ENCODE data around the gene PROP1.
A peak's percentile ranks its signal among the peaks of the same experiment; 100 is the strongest.
"Not testable (repeated sequence)": the region's sequence is repeated elsewhere in the genome, so short reads cannot be mapped to it uniquely, and the experiment has no call there.

PROP1 gene

DNA sequence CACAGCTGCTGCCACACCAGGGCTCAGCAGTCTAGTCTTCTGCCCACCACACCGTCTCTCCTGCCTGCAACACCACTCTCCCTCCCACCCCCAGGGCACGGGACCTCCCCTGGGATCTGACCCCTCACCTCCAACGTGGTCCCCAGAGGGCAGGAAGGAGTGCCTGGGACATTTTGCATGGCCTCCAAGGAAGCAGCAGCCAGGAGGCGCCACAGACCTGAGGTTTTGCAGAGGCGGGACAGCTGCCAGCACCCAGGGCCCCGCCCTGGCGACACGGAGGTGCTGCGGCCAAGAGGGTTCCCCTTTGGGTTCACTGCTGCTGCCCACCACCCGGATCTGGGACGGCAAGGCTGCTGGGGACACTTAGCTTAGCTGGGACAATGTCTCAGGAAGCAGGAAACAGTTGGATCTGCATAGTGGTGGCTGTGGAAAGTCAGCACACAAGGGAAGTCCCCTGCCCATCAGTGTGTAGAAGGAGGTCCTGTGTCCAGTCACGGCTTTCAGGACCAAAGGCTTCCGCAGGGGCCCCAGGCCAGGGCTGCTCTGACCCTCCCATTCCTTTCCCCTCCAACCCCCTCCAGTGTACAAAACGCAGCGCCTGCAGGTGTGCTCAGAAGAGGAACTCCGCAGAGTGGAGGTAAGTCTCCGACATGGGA is 13.8 kb downstream of the PROP1 start:
- DNase-seq: peak; percentile 65

DNA sequence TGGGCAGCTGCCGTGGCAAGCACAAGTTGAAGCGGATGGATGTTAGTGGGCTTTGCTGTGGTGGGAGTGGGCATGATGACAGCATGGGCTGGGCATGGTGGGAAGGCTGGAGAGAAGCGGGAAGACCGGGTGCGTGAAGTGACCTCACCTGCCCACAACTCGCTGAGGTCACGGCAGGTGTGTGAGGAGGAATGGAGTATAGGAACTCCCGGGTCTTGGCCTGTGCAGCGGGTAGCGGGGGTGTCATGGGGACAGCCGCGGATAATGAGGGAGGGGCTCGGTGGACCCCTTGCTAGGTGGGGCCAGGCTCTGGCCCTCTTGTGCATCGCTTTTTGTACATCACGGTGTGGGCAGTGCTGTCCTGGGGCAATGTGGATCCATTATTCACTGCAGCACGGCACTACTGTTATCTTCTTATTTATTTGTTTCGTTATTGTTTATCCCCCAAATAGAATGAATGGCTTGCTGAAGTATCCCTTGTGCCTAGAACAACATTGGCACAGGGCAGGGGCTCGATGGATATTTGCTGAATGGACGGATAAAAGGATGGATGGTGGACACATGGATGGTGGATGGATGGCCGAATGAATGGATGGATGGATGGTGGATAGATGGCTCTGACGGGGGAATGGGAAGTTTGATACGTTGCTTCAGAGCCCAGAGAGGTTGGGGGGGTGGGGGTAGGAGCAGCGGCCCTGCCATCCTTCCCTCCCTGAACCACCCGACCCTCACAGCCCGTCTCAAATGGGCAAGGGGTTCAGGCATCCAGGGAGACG is 14.6 kb downstream of the PROP1 start:
- no peak for DNase-seq

DNA sequence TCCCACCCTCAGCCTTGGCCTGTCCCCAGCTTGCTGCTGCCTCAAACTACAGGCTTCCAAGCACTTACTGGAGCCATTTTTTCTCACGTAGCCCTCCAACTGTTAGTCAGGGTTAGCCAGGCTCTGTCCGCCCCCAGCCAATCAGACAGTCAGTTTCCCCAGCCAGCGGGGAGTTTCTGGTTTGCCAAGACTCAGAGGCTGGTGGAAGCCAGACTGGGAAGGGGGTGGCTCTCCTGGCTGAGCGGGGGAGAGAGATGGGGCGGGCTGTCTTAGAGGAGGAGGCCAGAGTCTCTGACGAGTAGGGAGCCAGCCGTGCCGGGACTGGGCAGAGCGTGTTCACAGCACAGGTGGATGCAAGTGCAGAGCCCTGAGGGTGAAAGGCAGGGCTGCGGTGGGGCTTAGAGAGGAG is 15.3 kb downstream of the PROP1 start:
- DNase-seq: peak; percentile 20

DNA sequence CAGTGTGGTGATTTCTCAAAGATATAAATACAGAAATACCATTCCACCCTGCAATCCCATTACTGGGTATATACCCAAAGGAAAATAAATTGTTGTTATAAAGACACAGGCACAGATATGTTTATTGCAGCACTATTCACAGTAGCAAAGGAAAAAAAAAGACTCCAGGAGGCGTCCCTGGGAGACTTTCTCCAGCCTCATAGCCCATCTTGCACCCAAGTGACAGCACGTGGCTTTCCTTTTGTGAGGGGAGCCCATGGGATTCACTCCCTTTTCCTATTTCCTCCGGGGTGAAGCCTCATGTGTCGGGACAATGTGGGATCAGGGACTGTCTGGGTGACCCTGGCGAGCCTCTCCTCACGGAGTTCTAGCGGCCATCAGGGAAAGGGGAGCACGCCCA is 18.4 kb downstream of the PROP1 start:
- DNase-seq: not testable (repeated sequence)

DNA sequence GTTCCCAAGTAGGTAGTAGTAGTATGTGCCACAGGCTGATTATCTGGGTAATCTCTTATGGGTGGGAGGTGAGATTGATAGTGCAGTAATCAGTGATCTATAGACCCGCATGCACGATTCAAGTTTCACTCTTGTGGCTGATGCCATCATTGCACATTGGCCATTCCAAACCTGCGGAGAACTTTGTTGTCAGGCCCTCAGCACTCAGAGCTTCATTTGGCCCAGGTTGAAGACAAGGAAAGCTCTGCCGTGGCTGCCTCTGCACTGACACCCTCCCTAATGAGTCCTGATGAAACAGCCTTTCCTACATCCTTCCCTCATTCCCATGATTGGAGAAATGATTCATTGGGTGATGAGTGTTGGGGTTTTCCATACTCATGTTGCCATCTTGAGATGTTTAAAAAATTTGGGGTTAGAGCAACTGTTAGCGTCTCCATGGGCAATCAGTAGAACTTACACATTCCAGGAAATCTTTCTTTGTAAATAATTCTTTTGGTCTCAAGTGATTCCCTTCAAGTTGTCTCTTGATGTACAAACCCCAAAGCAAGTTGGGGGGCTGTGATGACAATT is 22.9 kb downstream of the PROP1 start:
- DNase-seq: no peak

DNA sequence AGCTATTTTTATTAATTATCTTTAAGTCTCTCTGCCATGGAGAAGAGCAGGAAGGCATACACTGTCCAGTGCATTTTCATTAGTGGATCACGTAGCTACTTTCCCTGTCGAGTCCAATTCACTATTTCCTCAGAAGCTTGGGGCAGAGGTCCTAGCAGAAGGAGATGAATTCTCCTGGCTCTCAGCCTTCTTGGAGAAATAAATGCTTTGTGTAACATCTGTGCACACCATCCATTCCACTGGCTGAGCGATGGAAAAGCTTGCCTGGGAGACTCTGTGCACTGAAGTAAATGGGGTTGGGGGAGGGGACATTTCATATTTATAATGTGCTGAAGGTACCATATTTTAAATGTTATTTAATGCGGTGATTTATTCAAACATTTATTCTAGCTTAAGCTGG is 23.4 kb downstream of the PROP1 start:
- DNase-seq: no peak

DNA sequence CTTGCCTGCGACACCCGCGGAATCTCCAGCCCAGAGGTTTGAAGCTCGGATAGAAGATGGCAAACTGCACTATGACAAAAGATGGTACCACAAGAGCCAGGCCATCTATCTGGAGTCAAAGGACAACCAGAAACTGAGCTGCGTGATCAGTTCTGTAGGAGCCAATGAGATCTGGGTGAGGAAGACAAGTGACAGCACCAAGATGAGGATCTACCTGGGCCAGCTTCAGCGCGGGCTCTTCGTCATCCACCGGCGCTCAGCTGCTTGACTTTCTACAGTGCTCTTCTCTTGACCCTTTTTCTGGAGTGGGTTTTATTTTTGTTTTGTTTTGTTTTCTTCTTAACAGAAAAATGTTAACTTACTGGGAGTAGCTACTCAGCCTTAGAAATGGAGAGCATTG is 24.0 kb downstream of the PROP1 start:
- DNase-seq: not testable (repeated sequence)

DNA sequence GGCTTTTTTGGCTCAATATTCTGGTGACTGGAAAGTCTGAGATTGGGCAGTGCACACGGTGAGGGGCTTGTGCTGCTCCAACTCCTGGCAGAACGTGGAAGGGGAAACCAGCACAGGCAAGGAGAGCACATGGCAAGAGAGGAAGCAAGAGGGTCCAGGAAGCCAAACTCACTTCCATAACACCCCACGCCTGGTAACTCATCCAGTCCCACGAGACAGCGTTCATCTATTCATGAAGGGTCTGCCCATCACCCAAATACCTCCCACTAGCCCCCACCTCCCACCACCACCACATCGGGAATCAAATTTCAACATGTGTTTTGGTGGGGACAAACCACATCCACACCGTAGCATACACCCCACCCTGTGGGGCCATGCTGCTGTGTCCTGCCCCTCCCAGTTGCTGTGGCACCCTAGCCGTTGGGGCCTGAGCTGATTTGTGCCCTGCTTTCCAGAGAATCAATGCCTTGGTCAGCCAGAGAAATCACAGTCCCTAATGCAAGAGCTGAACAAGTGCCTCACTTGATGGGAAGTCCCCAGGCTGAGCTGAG is 27.3 kb downstream of the PROP1 start:
- no peak for DNase-seq

DNA sequence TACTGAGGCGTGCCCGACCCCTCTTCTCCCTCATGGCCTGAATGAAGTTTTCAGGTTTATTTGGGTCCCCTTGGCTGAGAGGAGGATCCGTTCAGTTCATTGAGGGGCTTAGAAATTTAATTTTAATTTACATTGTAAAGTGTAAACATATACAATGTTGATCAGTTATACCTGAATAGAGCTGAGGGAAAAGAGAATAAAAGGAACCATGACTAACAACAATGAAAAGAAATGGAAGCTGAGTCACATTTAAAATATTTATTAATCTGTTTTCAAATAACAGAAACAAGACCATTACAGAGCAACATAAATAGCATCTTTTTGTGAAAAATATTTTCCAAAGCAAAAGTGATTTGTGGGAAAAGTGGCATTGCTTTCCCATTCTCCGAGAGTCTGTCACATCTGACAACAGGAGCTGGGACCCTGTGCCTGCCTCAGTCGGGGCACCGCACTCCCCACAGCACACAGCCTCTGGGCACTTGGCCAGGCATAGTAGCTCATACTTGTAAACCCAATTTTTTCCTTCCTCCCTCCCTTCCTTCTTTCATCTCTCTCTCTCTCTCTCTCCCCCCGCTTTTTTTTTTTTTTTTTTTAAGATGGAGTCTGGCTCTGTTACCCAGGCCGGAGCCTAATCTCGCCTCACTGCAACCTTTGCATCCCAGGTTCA is 28.7 kb downstream of the PROP1 start:
- no peak for DNase-seq

DNA sequence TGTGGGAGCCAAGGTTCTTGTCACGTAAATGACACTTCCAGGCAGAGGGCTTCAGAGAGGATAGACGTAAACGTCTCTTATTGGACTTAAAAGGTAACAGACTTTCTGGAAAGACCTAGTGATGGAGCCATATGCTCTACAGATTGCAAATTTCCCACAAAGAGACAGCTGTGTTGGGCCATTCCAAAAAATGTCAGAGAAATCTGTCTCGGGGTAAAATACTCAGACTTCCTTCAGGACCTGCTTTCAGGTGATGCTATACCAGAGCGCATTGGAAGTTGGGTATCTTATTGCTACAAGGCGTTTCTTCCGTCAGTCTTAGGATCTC is 29.2 kb downstream of the PROP1 start:
- DNase-seq: no peak

DNA sequence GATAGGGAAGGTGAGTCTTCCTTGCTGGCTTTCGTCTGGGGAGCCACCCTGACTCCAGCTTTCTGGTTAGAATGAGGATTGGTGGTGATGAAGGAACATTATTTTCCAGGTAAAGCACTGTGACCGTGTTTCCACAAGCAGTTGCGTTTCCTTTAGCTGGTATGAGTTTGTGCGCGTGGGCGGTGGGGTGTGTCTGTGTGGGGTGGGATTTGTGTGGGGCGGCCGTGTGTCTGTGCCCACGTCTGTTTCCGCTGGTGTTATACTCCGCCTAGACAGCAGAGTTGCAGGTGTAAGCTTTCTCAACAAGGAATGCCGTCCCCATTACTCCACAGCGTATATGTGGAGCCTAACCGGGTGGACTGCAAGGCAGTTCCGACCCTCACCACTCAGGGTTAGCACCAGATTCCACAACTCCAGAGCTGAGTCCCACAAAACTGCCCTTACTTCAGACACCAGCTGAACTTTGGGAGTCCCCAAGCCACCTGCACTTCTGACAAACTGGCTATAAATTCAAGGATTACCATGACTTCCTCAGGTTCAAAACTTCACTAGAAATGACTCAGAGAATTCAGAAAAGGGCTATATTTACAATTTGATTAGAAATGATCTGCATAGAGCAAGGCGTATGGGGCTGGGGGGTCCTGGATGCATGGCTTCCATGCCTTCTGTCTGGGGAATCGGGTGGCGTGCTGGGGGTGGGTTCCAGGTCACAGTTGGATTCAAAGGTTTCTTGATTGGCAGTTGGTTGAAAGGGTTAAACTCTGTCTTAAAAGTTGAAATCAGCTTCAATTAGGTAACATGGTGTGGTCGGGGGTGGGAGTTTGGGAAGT is 29.8 kb downstream of the PROP1 start:
- no peak for DNase-seq

DNA sequence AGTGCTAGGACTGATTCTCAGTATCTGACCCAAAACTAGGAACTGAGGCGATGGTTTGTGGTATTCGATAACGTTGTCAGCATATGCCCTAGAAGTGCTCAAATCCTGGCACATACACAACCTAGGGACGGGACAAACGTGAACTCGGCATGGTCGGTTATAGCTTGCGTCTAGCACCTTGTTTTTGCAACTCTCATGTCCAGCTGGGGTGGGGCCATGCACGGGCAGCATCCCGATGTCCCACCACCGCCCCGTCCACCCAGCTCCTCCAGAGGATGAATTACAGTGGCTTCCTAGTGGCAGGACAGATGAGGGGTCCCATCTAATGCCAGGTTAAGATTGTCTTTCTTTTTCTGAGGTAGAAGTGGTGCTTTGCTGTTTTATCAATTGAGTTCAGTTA is 31.6 kb downstream of the PROP1 start:
- DNase-seq: no peak

DNA sequence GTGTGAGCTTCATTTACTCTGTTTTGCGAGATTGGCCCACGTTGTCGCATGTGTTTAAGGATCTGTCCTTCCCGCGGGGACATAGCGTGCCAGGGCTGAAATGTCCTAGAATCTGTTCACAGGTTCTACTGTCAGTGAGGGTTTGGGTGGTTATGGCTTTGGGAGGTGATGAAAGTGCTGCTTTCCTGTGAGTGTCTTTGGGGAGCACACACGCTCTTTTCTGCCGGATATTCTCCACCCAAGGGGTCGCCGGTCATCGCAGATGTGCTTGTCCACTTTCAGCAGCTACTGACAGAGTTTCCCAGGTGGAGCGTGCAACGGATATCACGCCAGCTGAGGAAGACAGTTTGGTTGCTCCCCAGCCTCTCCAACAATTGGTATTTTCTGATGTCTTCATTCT is 32.1 kb downstream of the PROP1 start:
- DNase-seq: no peak

DNA sequence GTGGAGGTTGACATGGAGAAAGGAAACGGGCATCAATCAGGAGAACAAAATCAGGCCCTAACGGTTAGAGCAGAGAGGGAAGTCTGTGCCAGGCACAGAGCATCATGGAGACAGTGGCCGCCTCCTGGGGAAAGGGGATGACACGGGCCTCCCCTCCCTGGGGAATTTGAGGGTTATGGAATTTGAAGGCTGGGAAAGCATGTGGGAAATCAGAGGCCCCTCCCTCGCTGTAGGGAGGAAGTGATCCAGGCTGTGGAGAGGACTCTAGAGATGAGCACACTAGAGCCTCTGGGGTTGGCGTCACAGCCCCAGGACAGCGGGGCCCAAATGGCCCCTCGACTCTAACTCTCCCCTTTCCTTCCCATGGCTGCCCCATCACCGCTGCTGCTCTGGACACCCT is 36.7 kb downstream of the PROP1 start:
- no peak for DNase-seq

DNA sequence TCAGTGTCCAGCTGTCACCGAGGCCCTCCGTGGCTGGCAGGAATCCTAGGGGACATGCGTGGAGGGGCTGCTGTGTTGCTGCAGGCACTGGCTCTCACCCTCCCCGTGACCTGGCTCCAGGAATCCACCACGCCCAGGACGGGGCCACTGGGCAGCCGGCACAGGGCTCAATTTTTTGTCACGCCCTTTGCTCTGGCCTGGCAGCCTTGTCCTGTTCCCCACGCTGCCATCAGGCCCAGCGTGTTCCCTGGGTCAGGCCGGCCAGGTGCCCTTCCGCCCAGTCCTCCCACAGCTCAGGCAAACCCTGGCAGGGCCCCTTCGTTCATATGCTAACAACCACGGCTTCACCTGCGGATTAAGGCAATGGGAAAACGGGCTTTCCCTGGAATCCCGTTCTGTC is 37.3 kb downstream of the PROP1 start:
- DNase-seq: no peak

DNA sequence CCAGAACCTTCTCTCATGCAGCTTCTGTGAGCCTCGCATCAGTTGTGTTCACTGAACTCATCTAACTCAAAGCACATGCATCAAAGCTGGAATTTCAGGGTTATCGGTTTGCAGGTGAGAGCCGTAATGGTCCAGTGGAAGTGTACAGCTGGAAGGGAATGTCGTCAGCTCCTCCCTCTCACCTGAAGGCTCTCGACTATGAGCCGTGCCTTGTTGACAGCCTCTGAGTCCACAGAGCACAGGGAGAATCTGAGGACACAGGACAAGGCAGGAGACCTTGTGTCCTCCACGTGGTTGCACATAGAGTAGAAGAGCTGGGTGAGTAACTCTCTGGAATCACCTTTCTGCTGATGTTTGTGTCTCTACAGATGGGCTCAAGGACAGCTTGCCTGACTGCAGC is 38.8 kb downstream of the PROP1 start:
- DNase-seq: no peak

DNA sequence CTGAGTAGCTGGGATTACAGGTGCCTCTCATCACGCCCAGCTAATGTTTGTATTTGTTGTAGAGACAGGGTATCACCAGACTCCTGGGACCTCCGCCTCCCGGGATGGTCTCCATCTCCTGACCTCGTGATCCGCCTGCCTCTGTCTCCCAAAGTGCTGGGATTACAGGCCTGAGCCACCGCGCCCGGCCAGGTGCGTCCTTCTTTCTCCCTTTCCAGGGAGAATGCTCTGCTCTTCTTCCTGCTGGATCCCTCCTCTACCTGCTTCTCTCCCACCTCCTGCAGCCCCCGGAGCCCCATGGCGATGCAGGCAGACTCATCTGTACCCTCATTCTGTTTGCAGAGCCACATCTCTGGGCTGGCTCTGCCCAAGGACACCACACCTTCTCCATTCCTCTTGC is 42.9 kb downstream of the PROP1 start:
- DNase-seq: not testable (repeated sequence)

DNA sequence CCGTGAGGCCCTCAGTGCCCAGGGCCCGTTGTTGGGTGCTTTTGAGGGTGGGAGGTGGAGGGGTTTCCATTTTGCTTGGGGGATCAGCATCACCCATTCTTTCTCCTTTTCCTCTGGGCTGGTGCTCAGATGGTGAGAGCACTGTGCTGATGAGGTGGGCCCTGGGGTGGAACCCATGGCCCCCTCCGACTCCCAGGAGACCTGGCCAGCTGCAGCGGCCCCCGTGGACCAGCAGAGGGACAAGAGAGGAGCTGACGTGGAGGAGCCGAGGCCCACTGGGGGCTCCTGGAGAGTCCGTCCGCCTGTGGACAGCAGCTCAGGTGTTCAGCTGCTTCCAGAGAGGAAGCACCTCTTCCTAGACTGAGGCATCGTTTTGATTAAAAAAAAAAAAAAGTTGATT is 46.4 kb downstream of the PROP1 start:
- DNase-seq: not testable (repeated sequence)

DNA sequence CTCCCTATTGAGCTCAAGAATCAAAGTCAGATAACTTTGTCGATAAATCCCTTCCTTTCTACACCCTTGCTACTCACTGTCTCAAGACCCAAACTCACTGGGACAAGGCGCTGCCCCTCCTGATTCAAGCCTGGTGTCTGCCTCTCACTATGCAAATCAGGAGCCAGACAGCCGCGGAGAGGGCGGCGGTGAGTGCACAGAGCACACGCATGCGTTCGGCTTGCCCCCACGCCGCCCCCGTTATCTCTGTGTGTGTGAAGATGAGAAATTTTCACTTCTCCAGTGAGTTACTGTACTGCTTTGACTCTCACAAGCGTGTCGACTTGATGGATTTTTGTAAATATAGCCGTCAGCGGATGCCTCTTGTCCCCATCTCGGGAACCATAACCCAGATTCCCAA is 47.0 kb downstream of the PROP1 start:
- not testable (repeated sequence) for DNase-seq

DNA sequence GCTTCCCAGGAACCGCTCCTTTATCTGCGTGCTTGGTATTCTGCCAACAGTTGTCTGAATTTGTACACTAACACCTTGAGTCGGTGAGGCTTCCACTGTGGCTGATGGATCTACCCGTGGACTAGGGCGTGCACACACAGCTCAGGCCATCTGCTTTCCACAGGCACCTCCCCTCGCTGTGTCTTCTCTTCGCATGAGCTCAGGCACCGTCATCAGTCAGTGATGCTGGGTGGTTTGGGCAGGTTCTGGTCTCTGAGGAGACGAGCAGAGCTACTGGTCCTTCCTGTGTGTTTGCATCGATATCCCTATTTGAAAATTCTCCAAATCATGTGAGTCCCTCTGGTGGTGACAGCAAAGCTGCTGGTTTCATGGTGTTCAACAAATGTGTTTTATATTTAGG is 48.1 kb downstream of the PROP1 start:
- DNase-seq: peak; percentile 26

DNA sequence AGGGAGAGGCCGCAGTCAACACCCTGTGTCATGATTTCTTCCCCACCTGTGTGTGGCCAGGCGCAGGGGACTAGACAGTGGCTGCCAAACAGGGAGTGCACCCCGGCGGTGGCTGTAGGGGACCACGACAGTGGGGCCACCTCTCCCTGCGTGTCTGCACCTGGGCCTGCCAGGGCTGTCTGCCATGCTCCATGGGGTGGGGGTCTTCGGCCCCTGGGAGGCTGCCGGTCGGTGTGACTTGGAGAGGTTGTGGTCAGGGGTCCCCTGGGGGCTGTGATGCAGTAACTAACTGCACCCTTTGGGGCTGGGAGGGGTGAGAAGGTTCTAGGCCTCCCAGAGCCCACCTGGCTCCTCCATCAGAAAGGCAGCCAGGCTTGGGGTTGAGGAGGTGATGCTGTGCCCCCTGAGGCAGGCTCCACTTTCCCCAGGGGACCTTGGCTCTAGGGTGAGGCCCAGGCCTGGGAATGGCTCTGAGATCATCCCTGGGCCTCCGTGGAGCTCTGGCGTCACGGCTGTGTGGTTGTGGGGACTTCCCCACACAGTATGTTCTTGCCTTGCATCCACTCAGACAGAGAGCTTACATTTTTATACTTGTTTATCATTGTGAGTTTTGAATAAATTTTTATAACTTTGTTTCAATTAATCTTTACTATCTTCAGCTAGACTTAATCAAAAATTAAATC is 50.3 kb downstream of the PROP1 start:
- not testable (repeated sequence) for DNase-seq

DNA sequence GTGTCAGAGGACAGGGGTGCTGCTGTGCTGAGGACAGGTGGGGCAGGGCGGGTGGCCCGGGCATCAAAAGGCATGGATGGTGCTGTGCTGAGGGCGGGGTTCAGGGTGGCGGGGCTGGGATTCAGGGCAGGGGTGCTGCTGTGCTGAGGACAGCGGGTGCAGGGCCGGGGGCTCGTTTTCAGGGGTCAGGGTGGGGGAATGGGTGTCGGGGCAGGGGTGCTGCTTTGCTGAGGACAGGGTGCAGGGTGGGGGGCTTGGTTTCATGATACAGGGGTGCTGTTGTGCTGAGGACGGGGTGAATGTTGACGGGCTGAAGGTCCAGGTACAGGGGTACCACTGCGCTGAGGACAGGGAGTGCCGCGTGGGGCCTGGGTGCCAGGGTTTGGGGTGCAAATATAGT is 50.9 kb downstream of the PROP1 start:
- not testable (repeated sequence) for DNase-seq

Data from hematopoietic multipotent progenitor cell treated with erythropoietin and hydrocortisone succinate and interleukin-3 and kit ligand, for 6 days (in vitro differentiated cells).